Hepatocyte (in vitro differentiated cells): ENCODE data around the gene CPTP. TPM values are rescaled to one million over a fixed set of nuclear protein-coding genes. Genes with fewer than 3 reads are reported as not detected.

ENCODE experiments used
- DNase-seq: peaks from one replicate; pipeline ENCODE4 v3.0.0-alpha.2; 2016; ENCODE audit warnings: low spot score
- H2AFZ ChIP-seq: fragments of 200-600 bp; sonication (generic); 2 replicates; pipeline ENCODE4 v1.6.0; 2016; ENCODE audit warnings: antibody characterized with exemption, mild to moderate bottlenecking
- H3K27ac ChIP-seq: fragments of 200-600 bp; sonication (generic); 2 replicates; pipeline ENCODE4 v1.5.1; 2016; ENCODE audit warnings: mild to moderate bottlenecking
- H3K27me3 ChIP-seq: fragments of 200-600 bp; sonication (generic); 2 replicates; pipeline ENCODE4 v1.6.1; 2016
- H3K36me3 ChIP-seq: fragments of 200-600 bp; sonication (generic); replicated peaks from 2 replicates; pipeline ENCODE4 v1.5.1; 2016; ENCODE audit warnings: low read depth; ENCODE audit not compliant: insufficient read depth
- H3K4me1 ChIP-seq: fragments of 200-600 bp; sonication (generic); 2 replicates; pipeline ENCODE4 v1.5.1; 2016; ENCODE audit warnings: mild to moderate bottlenecking, moderate library complexity; ENCODE audit not compliant: insufficient read depth
- H3K4me2 ChIP-seq: fragments of 200-600 bp; sonication (generic); 2 replicates; pipeline ENCODE4 v1.6.0; 2016
- H3K4me3 ChIP-seq: fragments of 200-600 bp; sonication (generic); 2 replicates; pipeline ENCODE4 v1.5.1; 2016; ENCODE audit warnings: mild to moderate bottlenecking
- H3K79me2 ChIP-seq: fragments of 200-600 bp; sonication (generic); 2 replicates; pipeline ENCODE4 v1.6.0; 2017; ENCODE audit warnings: mild to moderate bottlenecking
- H3K9me2 ChIP-seq: fragments of 200-600 bp; sonication (generic); replicated peaks from 2 replicates; pipeline ENCODE4 v1.6.0; 2017; ENCODE audit warnings: mild to moderate bottlenecking; ENCODE audit not compliant: insufficient read depth
- H3K9me3 ChIP-seq: fragments of 200-600 bp; sonication (generic); 2 replicates; pipeline ENCODE4 v1.5.1; 2016; ENCODE audit warnings: low read depth, mild to moderate bottlenecking
- H4K20me1 ChIP-seq: fragments of 200-600 bp; sonication (generic); 2 replicates; pipeline ENCODE4 v1.6.0; 2016; ENCODE audit warnings: mild to moderate bottlenecking; ENCODE audit not compliant: insufficient read depth, poor library complexity, severe bottlenecking
- CTCF ChIP-seq: fragments of 200-600 bp; sonication (generic); IDR thresholded peaks from 2 replicates; pipeline ENCODE4 v1.5.1; 2016; ENCODE audit warnings: antibody characterized with exemption, mild to moderate bottlenecking; ENCODE audit not compliant: poor library complexity
- EZH2 ChIP-seq: fragments of 200-600 bp; sonication (generic); IDR thresholded peaks from 2 replicates; pipeline ENCODE4 v1.6.1; 2016; ENCODE audit warnings: antibody characterized with exemption, mild to moderate bottlenecking, borderline replicate concordance
- EZH2phosphoT487 ChIP-seq: fragments of 200-600 bp; sonication (generic); IDR thresholded peaks from one replicate; pipeline ENCODE4 v1.6.1; 2018; ENCODE audit warnings: antibody characterized with exemption, mild to moderate bottlenecking, low read depth, moderate library complexity; ENCODE audit not compliant: unreplicated experiment, severe bottlenecking
- WGBS: methylation state at CpG from one replicate; pipeline ENCODE4 v1.1.6; 2016; ENCODE audit warnings: low lambda C conversion rate; ENCODE audit errors: missing lambda C conversion rate; 5-methylcytosine and 5-hydroxymethylcytosine counted together
- polyA plus RNA-seq: library from polyadenylated mRNA; unstranded; fragments of >200 nt; fragmentation: Nextera tagmentation; extraction: Ambion mirVana; gene quantifications from 2 replicates; pipeline ENCODE4 v1.2.1, GENCODE V29; 2016
- total RNA-seq: library from RNA; depleted of rRNA; stranded (reverse); fragments of >200 nt; gene quantifications from 2 replicates; pipeline ENCODE4 v1.2.3, GENCODE V29; 2014

CPTP gene
- total and polyA plus RNA-seq, 2 experiments from 2014 or later = 12.8 to 45.6 TPM

GRCh38 chr1:1285611-1286311 is 38.8 kb upstream of the CPTP start:
- H3K9me2 ChIP-seq = no peaks in the 10 kb centered on the region
- H3K79me2 ChIP-seq = no peaks in the 10 kb centered on the region
- no peak overlapping the region for H3K4me2 ChIP-seq
- no peak for TF ChIP-seq EZH2
- TF ChIP-seq EZH2phosphoT487 = no peak
- no peak for TF ChIP-seq CTCF
- no peak overlapping the region for H3K4me3 ChIP-seq
- no peaks in the 10 kb centered on the region for H4K20me1 ChIP-seq
- H3K9me3 ChIP-seq = no peaks in the 10 kb centered on the region
- H3K4me1 ChIP-seq = no peaks in the 10 kb centered on the region
- H3K27me3 ChIP-seq = no peaks in the 10 kb centered on the region
- no peak for DNase-seq
- no peak overlapping the region for H3K27ac ChIP-seq
- H3K36me3 ChIP-seq = no peaks in the 10 kb centered on the region
- 88% methylated on average over 34 of the region's 37 CpGs for WGBS
- H2AFZ ChIP-seq = no peak overlapping the region

- H3K79me2 ChIP-seq = no peaks in the 10 kb centered on the region
- H3K27ac ChIP-seq = no peak overlapping the region
- H3K4me1 ChIP-seq = no peaks in the 10 kb centered on the region
- no peaks in the 10 kb centered on the region for H4K20me1 ChIP-seq
- H3K9me3 ChIP-seq = no peaks in the 10 kb centered on the region
- H3K4me2 ChIP-seq = no peak overlapping the region
- no peak for DNase-seq
- H3K4me3 ChIP-seq = no peak overlapping the region
- H3K36me3 ChIP-seq = no peaks in the 10 kb centered on the region
- WGBS = 84% methylated on average over 39 of the region's 50 CpGs
- H3K9me2 ChIP-seq = no peaks in the 10 kb centered on the region
- no peaks in the 10 kb centered on the region for H3K27me3 ChIP-seq
- TF ChIP-seq EZH2 = no peak
- no peak for TF ChIP-seq CTCF
- no peak for TF ChIP-seq EZH2phosphoT487
- H2AFZ ChIP-seq = no peak overlapping the region
These were observed 38.0 kb upstream of the CPTP start for GRCh38 chr1:1286313-1287261.

- H3K79me2 ChIP-seq = no peaks in the 10 kb centered on the region
- no peak overlapping the region for H3K4me3 ChIP-seq
- H4K20me1 ChIP-seq = no peaks in the 10 kb centered on the region
- WGBS = 93% methylated on average over 42 of the region's 46 CpGs
- no peak overlapping the region for H3K4me2 ChIP-seq
- H3K4me1 ChIP-seq = no peaks in the 10 kb centered on the region
- DNase-seq = no peak
- no peaks in the 10 kb centered on the region for H3K9me3 ChIP-seq
- no peaks in the 10 kb centered on the region for H3K9me2 ChIP-seq
- H3K27ac ChIP-seq = no peak overlapping the region
- TF ChIP-seq EZH2 (no peak), CTCF (no peak), EZH2phosphoT487 (no peak)
- no peaks in the 10 kb centered on the region for H3K27me3 ChIP-seq
- H2AFZ ChIP-seq = no peak overlapping the region
- no peaks in the 10 kb centered on the region for H3K36me3 ChIP-seq
These were observed 37.1 kb upstream of the CPTP start for GRCh38 chr1:1287288-1288110.
